ENCODE data around the gene SH3GL3. TPM values are rescaled to one million over a fixed set of nuclear protein-coding genes. Genes with fewer than 3 reads are reported as not detected.

Gene SH3GL3
- total and polyA plus RNA-seq, 2 donors = 2.9 to 8.9 TPM

- Histone ChIP-seq H3K4me1 (ENCODE audit: insufficient read depth) (no peaks in the 10 kb centered on the region), H3K4me3 (ENCODE audit: low read depth, low read length) (no peak overlapping the region), H3K36me3 (ENCODE audit: insufficient read depth) (no peaks in the 10 kb centered on the region), H3K27ac (ENCODE audit: low read depth) (no peak overlapping the region)
- no peak for DNase-seq (ENCODE audit: extremely low spot score)
- WGBS = 86% methylated on average over 5 of the region's 5 CpGs
Observed at GRCh38 chr15:83443076-83443847, 3.9 kb upstream of the SH3GL3 start.

- DNase-seq (ENCODE audit: extremely low spot score) = no peak
- Histone ChIP-seq H3K4me3 (ENCODE audit: low read depth, low read length) (no peak overlapping the region), H3K27ac (ENCODE audit: low read depth) (no peak overlapping the region), H3K36me3 (ENCODE audit: insufficient read depth) (no peaks in the 10 kb centered on the region), H3K4me1 (ENCODE audit: insufficient read depth) (no peaks in the 10 kb centered on the region)
Observed at GRCh38 chr15:83444936-83445335, 2.2 kb upstream of the SH3GL3 start.

GRCh38 chr15:83445643-83446042 is 1.5 kb upstream of the SH3GL3 start:
- H3K4me3 ChIP-seq (ENCODE audit: low read depth, low read length) = no peak overlapping the region
- DNase-seq (ENCODE audit: extremely low spot score) = no peak
- WGBS = 48% methylated on average over 5 of the region's 5 CpGs
- no peak overlapping the region for H3K27ac ChIP-seq (ENCODE audit: low read depth)
- no peaks in the 10 kb centered on the region for H3K36me3 ChIP-seq (ENCODE audit: insufficient read depth)
- H3K4me1 ChIP-seq (ENCODE audit: insufficient read depth) = no peaks in the 10 kb centered on the region

- no peaks in the 10 kb centered on the region for H3K36me3 ChIP-seq (ENCODE audit: insufficient read depth)
- WGBS = 66% methylated on average over 14 of the region's 14 CpGs
- no peak overlapping the region for H3K27ac ChIP-seq (ENCODE audit: low read depth)
- DNase-seq (ENCODE audit: extremely low spot score) = no peak
- no peak overlapping the region for H3K4me3 ChIP-seq (ENCODE audit: low read depth, low read length)
- H3K4me1 ChIP-seq (ENCODE audit: insufficient read depth) = no peaks in the 10 kb centered on the region
Observed at GRCh38 chr15:83446417-83446816, 724 bp upstream of the SH3GL3 start.

GRCh38 chr15:83449250-83449671 is 2.1 kb downstream of the SH3GL3 start:
- Histone ChIP-seq H3K27ac (ENCODE audit: low read depth) (no peak overlapping the region), H3K36me3 (ENCODE audit: insufficient read depth) (no peaks in the 10 kb centered on the region), H3K4me3 (ENCODE audit: low read depth, low read length) (no peak overlapping the region), H3K4me1 (ENCODE audit: insufficient read depth) (no peaks in the 10 kb centered on the region)
- 20% methylated on average over 3 of the region's 3 CpGs for WGBS
- DNase-seq (ENCODE audit: extremely low spot score) = no peak

GRCh38 chr15:83449937-83450506 is 2.9 kb downstream of the SH3GL3 start:
- no peak overlapping the region for H3K4me3 ChIP-seq (ENCODE audit: low read depth, low read length)
- no peaks in the 10 kb centered on the region for H3K36me3 ChIP-seq (ENCODE audit: insufficient read depth)
- no peaks in the 10 kb centered on the region for H3K4me1 ChIP-seq (ENCODE audit: insufficient read depth)
- no peak overlapping the region for H3K27ac ChIP-seq (ENCODE audit: low read depth)
- 44% methylated on average over 3 of the region's 3 CpGs for WGBS
- DNase-seq (ENCODE audit: extremely low spot score) = no peak

GRCh38 chr15:83457149-83457548 is 10.0 kb downstream of the SH3GL3 start:
- WGBS = 69% methylated on average over 1 of the region's 1 CpG
- Histone ChIP-seq H3K27ac (ENCODE audit: low read depth) (no peak overlapping the region), H3K4me3 (ENCODE audit: low read depth, low read length) (no peak overlapping the region), H3K4me1 (ENCODE audit: insufficient read depth) (no peaks in the 10 kb centered on the region), H3K36me3 (ENCODE audit: insufficient read depth) (no peaks in the 10 kb centered on the region)
- no peak for DNase-seq (ENCODE audit: extremely low spot score)

GRCh38 chr15:83458381-83458780 is 11.2 kb downstream of the SH3GL3 start:
- no peak for DNase-seq (ENCODE audit: extremely low spot score)
- WGBS = 76% methylated on average over 3 of the region's 3 CpGs
- no peaks in the 10 kb centered on the region for H3K36me3 ChIP-seq (ENCODE audit: insufficient read depth)
- H3K27ac ChIP-seq (ENCODE audit: low read depth) = no peak overlapping the region
- H3K4me3 ChIP-seq (ENCODE audit: low read depth, low read length) = no peak overlapping the region
- H3K4me1 ChIP-seq (ENCODE audit: insufficient read depth) = no peaks in the 10 kb centered on the region

- Histone ChIP-seq H3K4me1 (ENCODE audit: insufficient read depth) (no peaks in the 10 kb centered on the region), H3K4me3 (ENCODE audit: low read depth, low read length) (no peak overlapping the region), H3K36me3 (ENCODE audit: insufficient read depth) (no peaks in the 10 kb centered on the region), H3K27ac (ENCODE audit: low read depth) (no peak overlapping the region)
- no peak for DNase-seq (ENCODE audit: extremely low spot score)
- 86% methylated on average over 3 of the region's 3 CpGs for WGBS
Observed at GRCh38 chr15:83462026-83462425, 14.9 kb downstream of the SH3GL3 start.

GRCh38 chr15:83462953-83463433 is 15.9 kb downstream of the SH3GL3 start:
- Histone ChIP-seq H3K4me1 (ENCODE audit: insufficient read depth) (no peaks in the 10 kb centered on the region), H3K36me3 (ENCODE audit: insufficient read depth) (no peaks in the 10 kb centered on the region), H3K27ac (ENCODE audit: low read depth) (no peak overlapping the region), H3K4me3 (ENCODE audit: low read depth, low read length) (no peak overlapping the region)
- DNase-seq (ENCODE audit: extremely low spot score) = no peak
- WGBS = 21% methylated on average over 4 of the region's 4 CpGs

- no peak overlapping the region for H3K27ac ChIP-seq (ENCODE audit: low read depth)
Observed at GRCh38 chr15:83470887-83471286, 23.7 kb downstream of the SH3GL3 start.

GRCh38 chr15:83471307-83471866 is 24.2 kb downstream of the SH3GL3 start:
- WGBS = 93% methylated on average over 1 of the region's 1 CpG
- Histone ChIP-seq H3K4me3 (ENCODE audit: low read depth, low read length) (no peak overlapping the region), H3K27ac (ENCODE audit: low read depth) (no peak overlapping the region), H3K4me1 (ENCODE audit: insufficient read depth) (no peaks in the 10 kb centered on the region), H3K36me3 (ENCODE audit: insufficient read depth) (no peaks in the 10 kb centered on the region)
- no peak for DNase-seq (ENCODE audit: extremely low spot score)

More at GRCh38 chr15:83470887-83471286, 23.7 kb downstream of the SH3GL3 start:
- Histone ChIP-seq H3K4me1 (ENCODE audit: insufficient read depth) (no peaks in the 10 kb centered on the region), H3K36me3 (ENCODE audit: insufficient read depth) (no peaks in the 10 kb centered on the region), H3K4me3 (ENCODE audit: low read depth, low read length) (no peak overlapping the region)
- DNase-seq (ENCODE audit: extremely low spot score) = no peak

- Histone ChIP-seq H3K4me3 (ENCODE audit: low read depth, low read length) (no peak overlapping the region), H3K27ac (ENCODE audit: low read depth) (no peak overlapping the region), H3K4me1 (ENCODE audit: insufficient read depth) (no peaks in the 10 kb centered on the region), H3K36me3 (ENCODE audit: insufficient read depth) (no peaks in the 10 kb centered on the region)
- DNase-seq (ENCODE audit: extremely low spot score) = no peak
- 89% methylated on average over 3 of the region's 3 CpGs for WGBS
Observed at GRCh38 chr15:83472151-83472550, 25.0 kb downstream of the SH3GL3 start.

- 91% methylated on average over 4 of the region's 4 CpGs for WGBS
- no peak overlapping the region for H3K27ac ChIP-seq (ENCODE audit: low read depth)
- no peaks in the 10 kb centered on the region for H3K36me3 ChIP-seq (ENCODE audit: insufficient read depth)
- no peak overlapping the region for H3K4me3 ChIP-seq (ENCODE audit: low read depth, low read length)
- no peaks in the 10 kb centered on the region for H3K4me1 ChIP-seq (ENCODE audit: insufficient read depth)
- DNase-seq (ENCODE audit: extremely low spot score) = no peak
Observed at GRCh38 chr15:83472797-83473196, 25.7 kb downstream of the SH3GL3 start.
